SKM-1 (cell line): ENCODE results near the gene HHAT.

ENCODE experiments used
- DNase-seq: peaks from one replicate; lab custom pipeline; 2025; ENCODE audit not compliant: unreplicated experiment; lab: John Stamatoyannopoulos, UW

The HHAT gene

DNA sequence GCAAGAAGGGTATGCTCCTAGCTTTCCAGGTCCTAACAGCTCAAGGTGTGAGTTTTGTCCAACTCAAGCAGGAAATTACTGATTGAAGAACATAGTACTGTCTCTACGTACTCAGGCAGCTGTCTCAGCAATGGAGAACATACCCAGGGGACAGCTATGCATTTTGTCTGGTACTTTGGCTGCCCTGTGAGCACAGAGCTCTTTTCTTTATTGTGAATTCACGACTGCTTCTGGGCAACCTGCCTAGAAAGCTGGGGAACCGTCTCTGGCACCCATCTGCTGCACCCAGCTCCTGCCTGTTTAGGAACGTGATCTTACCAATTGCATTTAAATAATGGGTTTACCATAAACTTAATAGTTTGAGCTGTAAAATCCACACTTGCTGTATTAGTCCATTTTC is 258.1 kb downstream of the HHAT start:
- no peak for DNase-seq

DNA sequence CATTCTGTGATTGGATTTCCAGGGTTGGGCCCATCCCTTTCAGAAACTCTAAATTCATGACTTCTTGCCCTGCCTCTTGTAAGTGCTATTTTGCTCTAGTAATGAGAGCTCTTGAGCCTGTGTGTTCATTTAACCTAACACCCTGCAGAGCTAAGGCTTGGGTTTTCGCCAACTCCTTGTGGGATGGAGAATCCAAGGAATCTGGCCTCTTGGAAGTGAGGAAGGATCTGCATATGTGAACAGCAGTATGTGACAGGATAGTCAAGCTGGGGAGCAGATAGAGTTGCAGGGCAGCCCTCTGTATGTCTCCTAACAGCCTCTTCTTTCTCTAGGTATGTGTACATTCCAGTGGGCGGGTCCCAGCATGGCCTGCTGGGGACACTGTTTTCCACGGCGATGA is 258.9 kb downstream of the HHAT start:
- DNase-seq = no peak

DNA sequence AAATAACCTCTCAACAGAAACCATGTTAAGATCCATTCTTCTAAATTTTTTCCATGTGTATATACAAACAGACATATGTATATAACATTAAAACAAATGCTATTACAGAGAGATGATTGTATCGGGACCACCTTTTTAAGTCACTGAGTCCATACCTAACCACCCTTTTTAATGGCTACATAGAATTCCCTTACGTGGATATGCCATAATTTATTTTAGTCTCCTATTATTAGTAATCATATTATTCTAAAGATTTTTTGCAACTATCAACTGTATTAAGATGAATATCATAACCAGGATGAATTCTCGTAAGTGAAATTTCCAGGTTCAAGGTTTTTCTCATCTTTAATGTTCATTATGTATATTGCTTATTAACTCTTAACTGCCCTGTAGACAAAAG is 259.7 kb downstream of the HHAT start:
- DNase-seq = no peak

DNA sequence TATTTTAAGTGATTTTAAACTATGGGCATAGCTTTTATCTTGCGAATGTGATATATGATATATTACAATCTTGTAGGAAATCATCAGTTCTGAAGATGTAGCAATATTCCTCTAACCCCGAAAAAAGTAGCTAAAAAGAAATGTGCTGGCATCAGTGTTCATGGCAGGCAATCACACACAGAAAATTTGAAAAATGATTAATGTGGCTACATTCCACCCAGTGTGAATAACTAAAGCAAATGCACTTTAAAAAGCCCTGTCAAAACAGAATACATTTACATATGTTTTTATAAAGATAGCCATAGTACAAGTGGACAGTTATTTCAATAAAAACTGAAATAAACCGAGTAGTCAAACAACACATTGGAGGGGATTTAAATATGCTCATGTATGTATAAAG is 260.2 kb downstream of the HHAT start:
- DNase-seq = no peak

DNA sequence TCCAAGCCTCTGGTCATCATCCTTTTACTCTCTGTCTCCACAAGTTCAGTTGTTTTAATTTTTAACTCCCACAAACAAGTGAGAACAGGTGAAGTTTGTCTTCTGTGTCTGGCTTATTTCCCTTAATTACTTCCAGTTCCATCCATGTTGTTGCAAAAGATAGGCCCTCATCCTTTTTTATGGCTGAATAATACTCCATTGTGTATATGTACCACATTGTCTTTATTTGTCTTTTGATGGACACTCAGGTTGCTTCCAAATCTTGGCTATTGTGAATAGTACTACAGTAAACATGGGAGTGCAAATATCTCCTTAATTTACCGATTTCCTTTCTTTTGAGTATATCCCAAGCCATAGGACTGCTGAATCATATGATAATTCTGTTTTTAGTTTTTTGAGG is 262.5 kb downstream of the HHAT start:
- DNase-seq = no peak

DNA sequence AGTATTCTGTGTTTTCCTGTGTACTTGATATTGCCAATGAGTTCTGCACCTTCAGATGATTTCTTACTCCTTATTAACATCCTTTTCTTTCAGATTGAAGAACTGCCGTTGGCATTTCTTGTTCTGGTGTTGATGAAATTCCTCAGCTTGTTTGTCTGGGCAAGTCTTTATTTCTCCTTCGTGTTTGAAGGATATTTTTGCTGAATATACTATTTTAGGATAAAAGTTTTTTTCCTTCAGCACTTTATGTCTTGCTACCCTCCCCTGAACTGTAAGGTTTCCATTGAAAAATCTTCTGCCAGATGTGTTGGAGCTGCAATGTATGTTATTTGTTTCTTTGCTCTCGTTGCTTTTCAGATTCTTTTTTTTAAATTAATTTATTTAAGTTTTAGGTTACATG is 265.9 kb downstream of the HHAT start:
- DNase-seq = no peak

DNA sequence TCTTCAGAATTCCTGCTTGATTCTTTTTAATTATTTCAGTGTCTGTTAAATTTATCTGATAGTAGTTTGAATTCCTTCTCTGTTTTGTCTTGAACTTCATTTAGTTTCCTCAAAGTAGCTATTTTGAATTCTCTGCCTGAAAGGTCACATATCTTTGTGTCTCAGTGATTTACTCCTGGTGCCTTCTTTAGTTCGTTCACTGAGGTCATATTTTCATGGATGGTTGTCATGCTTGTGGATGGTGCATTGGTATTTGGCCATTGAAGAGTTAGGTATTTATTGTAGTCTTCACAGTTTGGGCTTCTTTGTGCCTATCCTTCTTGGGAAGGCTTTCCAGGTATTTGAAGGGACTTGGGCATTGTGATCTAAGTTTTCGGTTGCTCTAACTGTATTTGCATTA is 267.9 kb downstream of the HHAT start:
- no peak for DNase-seq

DNA sequence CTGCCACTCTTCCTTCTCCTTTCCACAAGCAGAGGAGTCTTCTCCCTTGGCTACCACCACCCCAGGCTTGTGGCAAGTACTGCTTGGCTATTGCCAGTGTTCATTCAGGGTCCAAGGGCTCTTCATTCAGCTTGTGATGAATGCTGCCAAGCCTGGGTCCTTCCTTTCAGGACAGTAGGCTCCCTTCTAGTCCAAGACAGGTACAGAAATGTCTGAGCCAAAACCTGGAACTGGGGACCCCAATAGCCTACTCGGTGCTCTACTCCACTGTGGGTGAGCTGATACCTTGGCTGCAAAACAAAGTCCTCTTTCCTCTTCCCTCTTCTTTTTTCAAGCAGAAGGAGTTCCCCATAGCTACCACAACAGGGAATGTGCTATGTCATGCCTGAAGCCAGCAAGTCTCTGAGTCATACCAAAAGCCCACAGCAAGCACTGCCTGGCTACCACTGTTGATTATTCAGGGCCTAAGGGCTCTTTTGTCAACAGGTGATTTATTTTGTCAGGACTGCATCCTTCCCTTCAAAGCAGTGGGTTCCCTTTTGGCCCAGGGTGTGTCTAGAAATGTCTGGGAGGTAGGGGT is 268.9 kb downstream of the HHAT start:
- peak; percentile 59 for DNase-seq

DNA sequence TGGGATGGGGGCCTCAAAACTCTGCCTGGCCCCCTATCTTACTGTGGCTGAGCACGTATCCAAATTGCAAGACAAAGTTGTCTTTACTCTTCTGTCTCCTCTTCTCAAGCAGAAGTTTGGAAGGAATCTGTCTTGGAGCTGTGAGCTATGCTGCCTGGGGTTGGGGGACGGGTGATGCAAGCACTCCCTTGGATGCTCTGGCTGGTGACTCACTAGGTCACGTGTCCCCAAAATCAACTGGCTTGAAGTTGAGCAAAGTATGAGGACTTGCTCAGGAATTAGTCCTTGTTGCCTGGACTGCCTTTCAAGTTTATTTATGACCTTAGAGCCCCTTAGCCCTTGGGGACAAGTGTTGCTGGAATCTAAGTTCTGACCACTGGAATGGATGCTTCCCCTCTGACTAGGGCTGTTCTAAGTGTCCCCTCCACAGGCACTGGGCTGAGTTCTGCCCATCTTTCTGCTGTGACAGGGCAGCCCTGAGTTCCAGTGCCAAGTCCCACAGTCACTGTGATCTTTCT is 269.5 kb downstream of the HHAT start:
- DNase-seq = peak; percentile 73

DNA sequence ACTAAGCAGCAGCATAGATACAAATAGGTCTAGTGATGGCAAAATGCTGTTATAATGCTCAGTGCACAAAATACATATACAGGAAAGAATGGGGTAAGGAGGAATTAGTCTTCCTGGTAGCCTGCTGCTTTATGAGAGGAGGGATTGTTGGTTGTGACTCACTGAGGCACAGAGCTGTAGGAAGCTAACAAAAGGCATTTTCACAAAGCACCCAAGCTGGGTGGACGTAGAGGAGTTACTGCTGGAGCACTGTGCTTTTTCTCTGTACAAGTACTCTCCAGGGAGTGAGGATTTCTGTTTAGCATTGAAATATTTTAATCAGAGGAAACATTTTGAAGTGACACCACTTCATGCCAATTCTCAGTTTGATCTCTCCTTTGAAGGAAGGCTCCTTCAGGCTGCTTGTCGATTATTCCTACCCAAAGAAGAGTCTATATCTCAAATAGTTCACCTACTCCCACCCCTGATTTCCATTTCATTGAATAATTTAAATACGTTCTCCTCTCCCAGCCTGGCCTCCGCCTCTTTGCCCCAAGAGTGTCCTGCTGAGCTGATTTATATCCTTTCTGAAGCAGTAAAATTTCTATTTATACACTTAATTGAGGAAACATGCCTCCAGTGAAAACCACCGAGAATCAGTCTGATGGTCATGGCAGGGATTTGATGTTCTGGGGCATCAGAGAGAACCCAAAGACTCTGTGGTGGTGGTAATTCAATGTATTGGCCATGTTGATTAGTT is 271.9 kb downstream of the HHAT start:
- no peak for DNase-seq

DNA sequence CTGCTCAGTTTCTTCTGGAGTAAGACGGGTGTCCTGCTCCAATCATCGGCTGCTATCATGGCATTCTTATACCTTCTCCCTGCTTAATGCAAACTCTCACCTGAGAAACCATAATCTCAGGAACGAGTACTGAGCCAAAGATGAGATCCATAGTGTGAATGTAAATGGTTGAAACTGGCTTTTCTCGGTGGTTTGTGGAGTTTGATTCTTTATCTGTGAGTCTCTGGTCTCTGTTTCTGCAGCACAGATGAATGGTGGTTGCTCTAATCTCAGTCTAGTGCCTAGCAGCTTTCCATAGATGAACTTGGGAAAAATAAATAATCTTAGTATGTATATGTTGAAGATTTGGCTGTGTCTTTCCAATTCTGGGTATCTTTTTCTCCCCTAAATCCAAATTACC is 274.4 kb downstream of the HHAT start:
- no peak for DNase-seq

DNA sequence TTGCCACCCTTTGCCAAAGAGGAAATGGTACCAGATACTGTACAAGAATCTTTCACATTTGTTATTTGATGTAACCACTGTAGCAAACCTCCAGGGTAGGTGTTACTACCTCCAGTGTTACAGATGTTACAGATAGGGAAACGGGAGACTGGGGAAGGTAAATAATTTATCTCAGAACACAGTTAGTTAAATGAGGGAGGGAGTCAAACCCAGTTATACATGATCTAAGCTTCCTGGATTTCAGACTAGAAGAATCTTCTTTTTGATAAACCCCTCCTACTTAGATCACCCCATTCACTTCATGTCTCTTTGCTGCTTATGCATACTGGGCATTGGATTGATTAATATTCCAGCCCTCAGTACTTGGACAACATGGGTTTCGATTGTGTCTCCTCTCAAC is 276.4 kb downstream of the HHAT start:
- no peak for DNase-seq

DNA sequence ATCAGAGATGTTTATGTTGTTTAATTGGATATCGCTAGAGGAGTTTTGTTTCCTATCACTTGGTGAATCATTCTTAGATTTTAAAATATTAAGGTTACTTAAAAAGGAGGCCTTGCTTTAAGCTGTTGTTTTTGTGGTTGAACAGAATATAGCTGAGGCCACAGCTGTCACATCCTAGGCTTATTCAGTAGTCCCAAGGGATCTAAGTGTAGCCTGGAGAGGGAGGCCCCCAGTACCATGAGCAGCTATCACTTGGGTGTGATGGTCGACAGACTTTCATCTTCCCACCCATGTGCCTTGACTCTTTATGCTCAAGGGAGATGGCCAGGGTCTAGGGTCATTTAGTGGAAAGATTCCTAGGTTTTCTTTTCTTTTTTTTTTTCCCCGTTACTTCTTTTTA is 278.7 kb downstream of the HHAT start:
- no peak for DNase-seq

DNA sequence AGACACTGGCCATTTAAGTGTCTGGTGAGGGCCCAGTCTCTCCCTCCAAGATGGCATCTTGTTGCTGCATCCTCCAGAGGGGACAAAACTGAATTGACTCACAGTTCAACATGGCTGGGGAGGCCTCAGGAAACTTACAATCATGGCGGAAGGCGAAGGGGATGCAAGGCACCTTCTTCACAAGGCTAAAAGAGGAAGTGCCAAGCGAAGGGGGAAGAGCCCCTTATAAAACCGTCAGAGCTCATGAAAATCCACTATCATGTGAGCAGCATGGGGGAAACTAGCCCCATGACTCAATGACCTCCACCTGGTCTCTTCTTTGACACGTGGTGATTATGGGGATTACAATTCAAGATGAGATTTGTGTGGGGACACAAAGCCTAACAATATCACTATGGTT is 280.1 kb downstream of the HHAT start:
- DNase-seq = no peak

DNA sequence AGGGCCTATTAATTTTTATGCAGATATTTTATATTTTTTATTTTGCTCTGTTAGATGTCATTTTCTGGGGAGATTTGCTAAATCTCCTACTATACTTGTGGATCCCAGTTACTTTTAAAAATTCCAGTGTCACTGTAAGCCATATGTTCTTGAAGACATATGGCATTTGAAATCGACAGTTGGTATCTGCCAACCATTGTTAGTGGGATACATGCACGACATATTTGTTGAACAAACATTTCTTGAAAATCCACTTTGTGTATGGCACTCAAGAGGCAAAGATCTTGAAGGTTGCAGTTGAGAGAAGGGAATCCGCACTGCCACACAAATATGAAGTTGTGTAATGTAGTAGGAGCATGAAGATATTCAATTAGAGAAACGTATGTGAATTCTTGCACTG is 287.7 kb downstream of the HHAT start:
- DNase-seq = no peak

DNA sequence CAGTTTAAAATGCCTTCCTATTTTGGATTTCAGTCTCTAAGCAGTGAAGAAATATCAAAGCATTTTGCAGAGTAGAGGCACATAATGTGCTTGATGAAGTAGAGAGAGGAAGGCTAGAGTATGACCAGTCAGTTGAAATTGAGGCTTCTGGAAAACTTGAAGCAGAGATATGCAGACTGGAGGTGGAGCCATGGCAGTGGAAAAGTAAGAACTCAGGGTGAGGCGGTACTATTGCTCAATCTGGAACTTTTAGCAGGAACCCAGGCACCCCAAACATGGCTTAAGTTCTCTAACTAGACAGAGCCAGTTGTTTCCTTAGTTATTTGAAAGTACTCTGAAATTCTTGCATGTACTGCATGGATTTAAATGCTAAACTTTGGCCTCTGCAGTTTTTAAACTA is 288.6 kb downstream of the HHAT start:
- no peak for DNase-seq

DNA sequence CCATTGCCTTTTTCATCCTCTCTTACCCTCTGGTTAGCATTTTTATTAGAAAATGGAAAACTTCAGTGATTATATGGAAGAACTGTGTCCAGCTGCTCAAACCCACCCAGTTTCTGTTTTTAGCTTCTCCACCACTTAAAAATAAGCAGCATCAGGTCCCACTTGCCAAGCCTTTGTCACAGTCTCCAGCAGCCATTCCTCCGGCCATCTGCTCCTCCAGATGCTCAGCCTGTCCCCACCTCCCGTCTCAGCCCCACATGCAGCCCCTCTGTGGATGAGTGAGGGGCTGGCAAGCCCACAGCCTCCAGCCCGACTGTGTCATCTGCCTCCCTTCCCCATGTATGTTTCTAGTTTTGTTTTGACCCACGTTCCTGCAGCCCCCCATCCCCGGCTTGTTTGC is 289.7 kb downstream of the HHAT start:
- DNase-seq = no peak

DNA sequence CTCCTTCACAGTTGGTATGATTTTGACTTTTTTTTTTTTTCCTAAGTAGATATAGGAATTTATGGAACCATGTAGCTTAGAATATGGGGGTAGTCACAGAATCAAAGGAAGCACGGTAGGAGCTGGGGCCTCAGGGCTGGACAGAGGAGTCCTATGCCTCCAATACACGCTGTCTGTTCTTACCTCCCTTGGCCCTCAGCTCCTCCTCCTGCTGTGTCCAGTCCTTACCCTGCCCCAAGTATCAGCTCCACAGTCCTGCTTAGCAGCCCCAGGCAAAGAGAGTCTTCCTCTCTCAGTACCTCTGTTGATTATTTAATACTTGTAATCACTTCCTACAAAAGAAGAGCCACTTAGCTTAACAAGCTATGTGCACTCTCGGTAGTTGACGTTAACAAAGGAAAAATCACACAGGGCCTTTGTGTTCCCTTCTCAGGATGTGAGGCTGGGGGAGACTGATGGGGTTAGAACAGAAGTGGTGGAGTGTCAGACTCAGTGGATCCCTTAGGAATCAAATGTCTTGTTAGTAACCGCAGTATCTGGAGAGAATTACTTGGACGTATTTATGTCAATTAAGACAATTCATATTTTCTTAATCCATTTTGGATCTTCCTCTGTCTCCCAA is 292.3 kb downstream of the HHAT start:
- DNase-seq = no peak

DNA sequence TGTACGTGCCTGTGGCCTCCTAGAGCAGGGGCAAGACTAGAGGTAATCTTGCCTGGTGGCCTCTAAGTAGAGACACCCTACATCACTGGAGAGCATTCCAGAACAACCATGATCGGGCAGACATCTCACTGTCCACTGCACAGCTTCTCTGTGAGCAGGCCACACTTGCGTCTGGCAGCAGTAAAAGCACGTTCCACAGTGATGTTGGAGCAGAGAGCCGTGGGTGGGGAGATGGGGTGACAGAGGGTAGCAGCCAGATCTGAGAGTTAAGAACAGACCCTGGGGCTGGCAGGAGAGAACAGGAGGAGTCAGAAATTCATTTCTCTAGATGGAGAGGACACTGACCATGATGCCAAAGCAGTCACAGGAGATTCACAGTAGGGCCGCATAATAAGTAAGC is 293.0 kb downstream of the HHAT start:
- DNase-seq = no peak

DNA sequence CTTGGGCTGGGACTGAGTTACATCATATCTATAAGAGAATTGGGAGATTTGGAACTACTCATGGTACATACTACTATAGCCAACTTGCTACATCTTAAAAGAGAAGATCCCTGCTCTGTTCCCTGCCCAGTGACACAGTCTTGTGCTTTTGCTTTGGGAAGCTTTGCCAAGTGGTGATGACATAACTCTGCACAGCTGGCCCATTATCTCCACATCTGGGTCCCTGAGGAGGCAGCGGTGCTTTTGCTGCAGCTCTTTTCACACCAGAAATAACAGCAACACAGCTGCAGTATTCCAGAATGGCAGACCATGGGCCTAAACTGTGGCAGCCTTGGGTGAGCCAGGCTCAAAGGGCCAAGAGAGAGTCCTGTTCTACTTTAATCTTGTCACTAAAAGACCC is 296.0 kb downstream of the HHAT start:
- no peak for DNase-seq

DNA sequence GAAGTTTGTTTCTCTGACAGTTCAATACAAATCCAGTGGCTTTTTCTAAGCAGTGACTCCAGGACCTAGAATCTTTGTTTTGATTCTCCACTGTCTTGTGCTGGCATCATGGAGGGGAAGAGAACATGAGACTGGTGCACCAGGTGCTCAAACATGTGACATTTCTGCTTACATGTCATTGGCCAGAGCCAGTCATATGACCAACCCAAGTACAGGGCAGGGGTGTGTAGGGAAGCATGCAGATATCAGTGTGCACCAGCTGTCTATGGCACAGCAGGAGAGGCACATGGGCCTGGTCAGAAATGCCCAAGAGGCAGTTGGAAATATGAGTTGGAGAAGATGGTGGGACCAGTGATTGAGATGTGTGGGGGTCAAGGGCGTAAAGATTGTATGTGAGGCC is 297.0 kb downstream of the HHAT start:
- DNase-seq = no peak

DNA sequence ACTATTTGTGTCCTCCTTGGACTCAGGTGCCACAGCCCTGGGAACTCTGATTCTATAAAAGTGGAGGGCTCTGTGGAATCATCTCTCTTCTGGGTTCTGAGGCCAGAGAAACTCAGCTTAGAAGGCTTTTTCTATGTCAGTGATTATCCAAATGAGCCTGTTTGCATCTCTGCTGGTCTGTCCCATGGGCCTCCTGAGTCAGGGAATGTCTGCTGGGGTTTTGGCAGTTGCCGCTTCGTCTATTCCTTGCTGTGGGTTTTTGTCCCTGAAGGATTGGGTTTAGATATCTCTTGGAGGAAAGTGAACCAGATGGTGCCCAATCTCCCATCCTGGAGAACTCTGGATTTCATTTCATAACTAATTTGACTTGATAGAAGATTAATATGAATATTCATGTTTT is 297.6 kb downstream of the HHAT start:
- DNase-seq = no peak

DNA sequence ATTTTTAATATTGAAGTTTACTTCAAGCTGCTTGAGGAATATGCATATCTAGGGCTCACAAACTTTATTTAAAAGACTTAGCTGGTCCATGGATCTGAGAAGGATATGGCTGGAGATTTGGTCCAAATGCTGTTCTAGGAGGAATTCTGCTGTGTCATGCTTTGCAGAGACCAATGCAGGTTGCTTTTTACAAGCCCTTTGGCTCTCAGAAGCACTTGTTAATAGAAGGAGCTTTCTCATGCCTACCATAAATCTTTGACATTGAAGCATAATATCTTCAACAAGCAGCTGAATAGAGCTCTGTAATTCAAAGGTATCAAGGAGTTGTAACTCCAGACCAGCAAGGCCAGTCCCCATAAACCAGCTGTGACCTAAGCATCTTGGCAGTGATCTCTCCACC is 299.1 kb downstream of the HHAT start:
- DNase-seq = no peak
